H1 (cell line): ENCODE data around the gene URAD. TPM values are rescaled to one million over a fixed set of nuclear protein-coding genes. Genes with fewer than 3 reads are reported as not detected.
A peak's percentile ranks its signal among the peaks of the same experiment; 100 is the strongest.

Experiments used
- CTCF ChIA-PET: fragments of 300-600 bp; sonication (Branson Sonifier 250); formaldehyde crosslinking; loops from one replicate; lab custom pipeline; 2021; ENCODE audit not compliant: partially characterized antibody; lab: Charles Lee
- POLR2A ChIA-PET: fragments of 300-600 bp; sonication (Branson Sonifier 250); formaldehyde crosslinking; loops from one replicate; lab custom pipeline; 2021; ENCODE audit warnings: inconsistent platforms; ENCODE audit not compliant: partially characterized antibody; lab: Charles Lee
- DNase-seq, 2 experiments: peaks; one replicate each; pipeline versions ENCODE4 v3.0.0 to v3.0.0-alpha.2; 2010 to 2022; ENCODE audit warnings: low spot score in 2 of 2, low read depth in 1 of 2, mixed read lengths in 1 of 2
- FAIRE-seq: peaks from 2 replicates; lab custom pipeline; 2011; peaks lifted over from hg19 to GRCh38; lab: Jason Lieb, UNC
- H2AFZ ChIP-seq: 2 replicates; pipeline ENCODE4 v1.8.1; 2012; ENCODE audit warnings: low read length, inconsistent platforms
- H2AK5ac ChIP-seq: 2 replicates; pipeline ENCODE4 v1.6.1; 2013; ENCODE audit warnings: low read depth, low read length
- H2BK120ac ChIP-seq: replicated peaks from 2 replicates; pipeline ENCODE3; 2013; ENCODE audit warnings: low read depth, low read length, inconsistent platforms
- H2BK12ac ChIP-seq: 2 replicates; pipeline ENCODE4 v1.6.1; 2013; ENCODE audit warnings: low read depth, low read length
- H2BK15ac ChIP-seq: 2 replicates; pipeline ENCODE4 v1.6.1; 2013; ENCODE audit warnings: low read length
- H2BK20ac ChIP-seq: 2 replicates; pipeline ENCODE4 v1.6.1; 2013; ENCODE audit warnings: low read length
- H2BK5ac ChIP-seq: 2 replicates; pipeline ENCODE4 v1.6.1; 2013; ENCODE audit warnings: low read depth, low read length
- H3K14ac ChIP-seq: 2 replicates; pipeline ENCODE4 v1.6.1; 2013; ENCODE audit warnings: inconsistent platforms; ENCODE audit not compliant: insufficient read length
- H3K18ac ChIP-seq: 2 replicates; pipeline ENCODE4 v1.6.1; 2013; ENCODE audit warnings: low read length; ENCODE audit errors: extremely low read depth
- H3K23ac ChIP-seq: 2 replicates; pipeline ENCODE4 v1.6.1; 2013; ENCODE audit warnings: inconsistent platforms; ENCODE audit not compliant: insufficient read length
- H3K23me2 ChIP-seq: 2 replicates; pipeline ENCODE4 v1.6.1; 2013; ENCODE audit warnings: low read depth, low read length
- H3K27ac ChIP-seq: 2 replicates; pipeline ENCODE4 v1.6.1; 2011; ENCODE audit warnings: low read depth, low read length, inconsistent platforms
- H3K27me3 ChIP-seq, 4 experiments: replicated peaks in 1 of 4; 1 replicate in 1 of 4; 2 replicates in 3 of 4; pipeline versions ENCODE4 v1.6.1 to v1.8.1; 2011 to 2013; ENCODE audit warnings: low read length in 3 of 4, mild to moderate bottlenecking in 3 of 4, inconsistent platforms in 2 of 4, mixed read lengths in 2 of 4, moderate library complexity in 1 of 4; ENCODE audit not compliant: control insufficient read depth in 3 of 4, insufficient read depth in 3 of 4; ENCODE audit errors: extremely low read depth in 1 of 4
- H3K36me3 ChIP-seq, 4 experiments: 2 replicates each; pipeline versions ENCODE4 v1.6.1 to v1.8.1; 2011 to 2013; ENCODE audit warnings: mild to moderate bottlenecking in 4 of 4, low read length in 3 of 4, moderate library complexity in 2 of 4, control low read depth in 1 of 4, inconsistent platforms in 1 of 4; ENCODE audit not compliant: insufficient read depth in 4 of 4, control insufficient read depth in 2 of 4
- H3K4ac ChIP-seq: replicated peaks from 2 replicates; pipeline ENCODE3; 2013; ENCODE audit warnings: low read length, low read depth, mixed read lengths, inconsistent platforms; ENCODE audit not compliant: insufficient read length
- H3K4me1 ChIP-seq, 4 experiments: replicated peaks in 1 of 4; 1 replicate in 1 of 4; 2 replicates in 3 of 4; pipeline versions ENCODE4 v1.6.1 to v1.8.1; 2011 to 2013; ENCODE audit warnings: low read length in 3 of 4, inconsistent platforms in 2 of 4, mixed read lengths in 1 of 4; ENCODE audit not compliant: insufficient read depth in 4 of 4, control insufficient read depth in 3 of 4
- H3K4me2 ChIP-seq, 2 experiments: 2 replicates each; pipeline versions ENCODE4 v1.6.1 to v1.8.1; 2011 to 2013; ENCODE audit warnings: low read depth in 2 of 2, low read length in 2 of 2, control low read depth in 1 of 2, inconsistent platforms in 1 of 2, mild to moderate bottlenecking in 1 of 2; ENCODE audit not compliant: insufficient read depth in 1 of 2
- H3K4me3 ChIP-seq, 4 experiments: fragments of 200-600, 300-600 bp in 1 of 4; sonication (generic), shearing (Covaris generic), sonication (Bioruptor Twin) in 1 of 4; 2 replicates each; pipeline versions ENCODE4 v1.5.1 to v1.8.1; 2011 to 2016; ENCODE audit warnings: low read length in 4 of 4, low read depth in 3 of 4, control low read depth in 2 of 4, inconsistent platforms in 2 of 4, mild to moderate bottlenecking in 2 of 4, mixed read lengths in 1 of 4, moderate library complexity in 1 of 4; ENCODE audit not compliant: insufficient read depth in 2 of 4; ENCODE audit errors: extremely low read depth in 1 of 4
- H3K56ac ChIP-seq: replicated peaks from 2 replicates; pipeline ENCODE3; 2013; ENCODE audit warnings: low read depth, mild to moderate bottlenecking, mixed read lengths, low read length, inconsistent platforms; ENCODE audit not compliant: insufficient read length
- H3K79me1 ChIP-seq: 2 replicates; pipeline ENCODE4 v1.6.1; 2013; ENCODE audit warnings: low read depth, low read length, control low read depth
- H3K79me2 ChIP-seq, 2 experiments: 2 replicates each; pipeline versions ENCODE4 v1.6.1 to v1.8.1; 2012 to 2013; ENCODE audit warnings: low read length in 2 of 2, mild to moderate bottlenecking in 2 of 2, inconsistent platforms in 1 of 2; ENCODE audit not compliant: insufficient read depth in 2 of 2, control insufficient read depth in 1 of 2
- H3K9ac ChIP-seq, 4 experiments: replicated peaks in 1 of 4; 1 replicate in 1 of 4; 2 replicates in 3 of 4; pipeline versions ENCODE4 v1.6.1 to v1.8.1; 2011 to 2013; ENCODE audit warnings: low read depth in 3 of 4, low read length in 3 of 4, control low read depth in 2 of 4, mild to moderate bottlenecking in 2 of 4, moderate library complexity in 2 of 4, inconsistent platforms in 1 of 4; ENCODE audit errors: extremely low read depth in 1 of 4
- H3K9me3 ChIP-seq, 2 experiments: 2 replicates each; pipeline versions ENCODE4 v1.6.1 to v1.8.1; 2012 to 2013; ENCODE audit warnings: mild to moderate bottlenecking in 2 of 2, moderate library complexity in 2 of 2, control low read depth in 1 of 2, inconsistent platforms in 1 of 2, low read depth in 1 of 2, low read length in 1 of 2, mixed read lengths in 1 of 2; ENCODE audit not compliant: insufficient read depth in 2 of 2
- H4K20me1 ChIP-seq, 2 experiments: replicated peaks in 1 of 2; 2 replicates each; pipeline versions ENCODE3 to v1.8.1; 2011 to 2013; ENCODE audit warnings: inconsistent platforms in 2 of 2, low read length in 2 of 2, mild to moderate bottlenecking in 1 of 2; ENCODE audit not compliant: insufficient read depth in 2 of 2, control insufficient read depth in 1 of 2
- H4K5ac ChIP-seq: 2 replicates; pipeline ENCODE4 v1.6.1; 2013; ENCODE audit warnings: low read length, low read depth, mixed read lengths, inconsistent platforms; ENCODE audit not compliant: insufficient read length
- H4K8ac ChIP-seq: 2 replicates; pipeline ENCODE4 v1.8.0; 2013; ENCODE audit warnings: mild to moderate bottlenecking, moderate library complexity, low read length, inconsistent platforms; ENCODE audit not compliant: insufficient read depth; ENCODE audit errors: extremely low read depth
- H4K91ac ChIP-seq: replicated peaks from 2 replicates; pipeline ENCODE3; 2013; ENCODE audit warnings: low read length, mixed read lengths, inconsistent platforms; ENCODE audit not compliant: insufficient read length
- CBX8 ChIP-seq: fragments of 300-800, 300-1000 bp; sonication (generic); IDR thresholded peaks from 2 replicates; pipeline ENCODE4 v1.7.1; 2016; ENCODE audit warnings: low read depth, low read length, borderline replicate concordance
- CEBPB ChIP-seq: IDR thresholded peaks from 2 replicates; pipeline ENCODE4 v1.6.1; 2012; ENCODE audit warnings: low read depth, low read length
- EP300 ChIP-seq, 2 experiments: IDR thresholded peaks; 1 replicate in 1 of 2; 2 replicates in 1 of 2; pipeline ENCODE4 v1.6.1; 2011 to 2012; ENCODE audit warnings: low read depth in 2 of 2, low read length in 2 of 2, mild to moderate bottlenecking in 2 of 2, borderline replicate concordance in 1 of 2, inconsistent platforms in 1 of 2, moderate library complexity in 1 of 2
- EZH2 ChIP-seq: fragments of 200-600 bp; sonication (generic); IDR thresholded peaks from 2 replicates; pipeline ENCODE4 v1.7.1; 2012; ENCODE audit warnings: low read depth, mild to moderate bottlenecking, moderate library complexity, low read length, inconsistent platforms; ENCODE audit not compliant: severe bottlenecking
- HDAC6 ChIP-seq: IDR thresholded peaks from one replicate; pipeline ENCODE4 v1.7.1; 2012; ENCODE audit warnings: low read depth, mild to moderate bottlenecking, inconsistent platforms, low read length, moderate library complexity
- KDM1A ChIP-seq: fragments of 200-600, 300-600 bp; sonication (generic); IDR thresholded peaks from 2 replicates; pipeline ENCODE4 v1.7.1; 2016; ENCODE audit warnings: mild to moderate bottlenecking, low read length, borderline replicate concordance
- RBBP5 ChIP-seq: IDR thresholded peaks from 2 replicates; pipeline ENCODE4 v1.7.1; 2012; ENCODE audit warnings: low read depth, mild to moderate bottlenecking, inconsistent platforms, low read length, moderate library complexity, borderline replicate concordance
- SIN3A ChIP-seq, 2 experiments: IDR thresholded peaks in 1 of 2; conservative IDR thresholded peaks in 1 of 2; 2 replicates each; pipeline ENCODE4 v1.6.1; 2011 to 2012; ENCODE audit warnings: low read length in 2 of 2, improper control_type of control experiment in 1 of 2, low read depth in 1 of 2, mild to moderate bottlenecking in 1 of 2
- SP1 ChIP-seq: IDR thresholded peaks from 2 replicates; pipeline ENCODE4 v1.6.1; 2011; ENCODE audit warnings: low read depth, low read length
- SP4 ChIP-seq: IDR thresholded peaks from 2 replicates; pipeline ENCODE4 v1.6.1; 2012; ENCODE audit warnings: low read length, inconsistent platforms
- TAF1 ChIP-seq: IDR thresholded peaks from 2 replicates; pipeline ENCODE4 v1.6.1; 2011; ENCODE audit warnings: mild to moderate bottlenecking, low read depth, low read length
- TCF12 ChIP-seq: IDR thresholded peaks from 2 replicates; pipeline ENCODE4 v1.6.1; 2011; ENCODE audit warnings: low read depth, mild to moderate bottlenecking, low read length
- WGBS, 2 experiments: shearing (Covaris generic) in 1 of 2; methylation state at CpG; one replicate each; pipeline versions ENCODE4 v1.1.6 to v1.1.7; 2013 to 2015; ENCODE audit warnings: low lambda C conversion rate in 2 of 2, mixed read lengths in 2 of 2, inconsistent platforms in 1 of 2, low coverage in 1 of 2, missing lambda C conversion rate in 1 of 2; ENCODE audit not compliant: insufficient replicate concordance in 2 of 2, insufficient coverage in 1 of 2, insufficient read length in 1 of 2; ENCODE audit errors: extremely low coverage in 1 of 2, missing lambda C conversion rate in 1 of 2; 5-methylcytosine and 5-hydroxymethylcytosine counted together
- polyA plus RNA-seq, 7 experiments: library from polyadenylated mRNA; depleted of rRNA in 3 of 7; stranded (reverse) in 5 of 7; unstranded in 2 of 7; fragments of >200 nt in 5 of 7; fragments of 200-250 nt in 2 of 7; gene quantifications; 1 replicate in 5 of 7; 2 replicates in 1 of 7; 4 replicates in 1 of 7; pipeline versions ENCODE4 v1.2.1 to v1.2.3, GENCODE V29; 2011 to 2013; ENCODE audit warnings: missing spikeins in 2 of 7, mixed read lengths in 2 of 7
- total RNA-seq: library from RNA; stranded (reverse); fragmentation: NEBNext Ultra II Directional; extraction: Animal tissue kit (Norgen Biotek cat#: 25700); gene quantifications from 2 replicates; pipeline ENCODE4 v1.2.1, GENCODE V29; 2021

Gene URAD
- total and polyA plus RNA-seq, 2 of the 8 experiments (the other 6 are each of a cell fraction or from before 2014, with no cell fraction given), result not detected

DNA sequence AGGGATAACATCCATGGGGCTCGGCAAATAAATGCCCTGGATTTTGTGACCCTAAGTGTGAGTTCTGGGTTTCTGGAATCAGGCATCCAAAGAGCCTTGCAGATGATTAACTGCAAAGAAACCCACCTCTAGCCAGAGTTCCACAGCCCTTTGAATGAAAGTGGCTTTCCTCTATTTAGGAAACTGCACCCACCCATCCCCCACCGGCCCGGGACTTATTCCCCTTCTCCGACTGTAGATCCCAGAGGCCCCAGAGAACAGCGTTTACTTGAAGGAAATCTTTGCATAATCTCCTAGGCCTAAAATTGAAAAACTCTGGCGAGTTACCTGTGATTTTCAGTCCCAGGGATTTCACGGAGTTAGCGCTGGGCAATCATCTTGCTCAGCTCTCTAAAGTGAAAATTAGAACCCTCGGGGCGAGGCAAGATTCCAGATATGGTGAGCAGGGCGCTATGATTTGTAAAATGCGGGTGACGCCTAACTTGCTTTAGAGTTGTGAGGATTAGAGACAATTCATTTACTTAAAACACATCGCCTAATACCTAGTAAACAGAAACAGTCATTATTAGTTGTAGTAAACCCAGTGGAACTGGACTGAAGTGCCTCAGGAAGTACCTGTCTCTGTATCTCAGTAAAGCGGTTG is 9.4 kb downstream of the URAD start:
- ChIA-PET CTCF (interaction anchor here (1.6 to 20.5 kb wide), 6 partner anchors 11 to 182 kb away, joined by 5 to 283 read pairs (median 11); partner anchors contain the start of genes CDX2 and PDX1), POLR2A (interaction anchor here (0.6 to 5.0 kb wide), 4 partner anchors 12 to 611 kb away, joined by 3 to 31 read pairs (median 4); partner anchors contain the start of gene CDX2)
- H3K23me2 ChIP-seq, result peaks cover 2% of the 10 kb centered on the region; the same call in 1 of the 2 replicates
- H2BK5ac ChIP-seq, result no peak overlapping the region
- no peak overlapping the region for H2BK15ac ChIP-seq
- H3K18ac ChIP-seq, result no peak overlapping the region
- no peak overlapping the region for H2BK12ac ChIP-seq
- no peaks in the 10 kb centered on the region for H3K9me3 ChIP-seq
- WGBS, 2 experiments, result 6% methylated on average over 15 of the region's 15 CpGs; no CpG with 5 or more reads in 1 of the 2 experiments
- H2AK5ac ChIP-seq, result no peak overlapping the region
- H4K91ac ChIP-seq, result no peak overlapping the region
- peak overlapping the region; percentile 38 to 63; a peak in 3 of 4 replicates for H3K4me2 ChIP-seq
- H4K8ac ChIP-seq, result no peak overlapping the region
- no peak overlapping the region for H2AFZ ChIP-seq
- H3K36me3 ChIP-seq, result peaks cover 0 to 11% (median 0%) of the 10 kb centered on the region in 4 experiments; a peak in 1 of 8 replicates
- peaks cover 0 to 13% (median 5%) of the 10 kb centered on the region in 4 experiments; a peak in 5 of 7 replicates for H3K4me1 ChIP-seq
- H3K4ac ChIP-seq, result no peak overlapping the region
- DNase-seq (no peak), FAIRE-seq (no peak)
- H3K23ac ChIP-seq, result no peak overlapping the region
- no peak overlapping the region for H3K9ac ChIP-seq
- H2BK120ac ChIP-seq, result no peak overlapping the region
- H2BK20ac ChIP-seq, result no peak overlapping the region
- H3K79me2 ChIP-seq, result no peaks in the 10 kb centered on the region
- no peaks in the 10 kb centered on the region for H3K79me1 ChIP-seq
- no peak overlapping the region for H3K27ac ChIP-seq
- H4K5ac ChIP-seq, result no peak overlapping the region
- H4K20me1 ChIP-seq, result peaks cover 17 to 46% of the 10 kb centered on the region in 2 experiments
- H3K27me3 ChIP-seq, result peaks cover 91 to 100% (median 99%) of the 10 kb centered on the region in 4 experiments
- no peak overlapping the region for H3K56ac ChIP-seq
- H3K14ac ChIP-seq, result no peak overlapping the region
- H3K4me3 ChIP-seq, result peak overlapping the region in 1 of 4 experiments; percentile 28; a peak in 1 of 8 replicates
- TF ChIP-seq CBX8, result peak; percentile 58
- TF ChIP-seq HDAC6, result no peak
- TF ChIP-seq EP300 (IDR thresholded peaks at IDR 0.05; ENCODE audit: borderline replicate concordance in 1 of 2, low read depth in 2 of 2, low read length in 2 of 2), result no peak
- no peak for TF ChIP-seq TCF12
- TF ChIP-seq KDM1A, result no peak
- TF ChIP-seq EZH2, result peak; percentile 54
- no peak for TF ChIP-seq CEBPB
- TF ChIP-seq RBBP5, result no peak
- no peak for TF ChIP-seq SIN3A (conservative IDR thresholded peaks at IDR 0.05 in 1 of 2, IDR thresholded peaks at IDR 0.05 in 1 of 2; ENCODE audit: low read depth in 1 of 2, low read length in 2 of 2)
- TF ChIP-seq TAF1, result no peak
- TF ChIP-seq SP1, result 0 out of 2 replicates have a peak, but pooled peaks have one; percentile 6
- TF ChIP-seq SP4, result no peak
